GM12872 (cell line): ENCODE data around the gene COX19.

Experiments
- CTCF ChIP-seq: IDR thresholded peaks from 3 replicates; pipeline ENCODE4 v1.5.1; 2011; ENCODE audit warnings: low read depth, mild to moderate bottlenecking, low read length, moderate library complexity; ENCODE audit not compliant: insufficient read depth

Gene COX19

GRCh38 chr7:979886-980571, 4.7 kb upstream of the COX19 start:
- TF ChIP-seq CTCF: no peak

GRCh38 chr7:979151-979550, 3.8 kb upstream of the COX19 start:
- TF ChIP-seq CTCF: no peak

- no peak for TF ChIP-seq CTCF
These were observed 3.2 kb upstream of the COX19 start for GRCh38 chr7:978416-979091.

- no peak for TF ChIP-seq CTCF
These were observed 2.6 kb upstream of the COX19 start for GRCh38 chr7:978049-978346.

GRCh38 chr7:977326-978048, 2.1 kb upstream of the COX19 start:
- no peak for TF ChIP-seq CTCF

- no peak for TF ChIP-seq CTCF
These were observed 1.6 kb upstream of the COX19 start for GRCh38 chr7:976901-977325.

- TF ChIP-seq CTCF: no peak
These were observed 539 bp upstream of the COX19 start for GRCh38 chr7:975702-976473.
